Right kidney (tissue), 9 donors: Measurements from ENCODE around the gene ALG6.

ENCODE experiments used
- DNase-seq: peaks from one replicate; pipeline ENCODE4 v3.0.0-alpha.2; 2016
- long read RNA-seq, 8 donors: transcript quantifications; one replicate each; lab custom pipeline, GENCODE V29; 2026

ALG6 gene
- long read RNA-seq, donor 1, partial matches to known transcripts, result 0 of 6 reads
- long read RNA-seq, donor 1, other reads (novel, unspliced or antisense), result 5 of 6 reads
- long read RNA-seq, donor 2, result 0 reads
- long read RNA-seq, donor 3, partial matches to known transcripts, result 0 of 2 reads
- long read RNA-seq, donor 3, other reads (novel, unspliced or antisense), result 0 of 2 reads
- long read RNA-seq, donor 4, result 0 reads
- long read RNA-seq, donor 5, partial matches to known transcripts, result 0 of 15 reads
- long read RNA-seq, donor 5, other reads (novel, unspliced or antisense), result 13 of 15 reads
- long read RNA-seq, donor 6, partial matches to known transcripts, result 0 of 5 reads
- long read RNA-seq, donor 6, other reads (novel, unspliced or antisense), result 5 of 5 reads
- long read RNA-seq, donor 7, partial matches to known transcripts, result 0 of 14 reads
- long read RNA-seq, donor 7, other reads (novel, unspliced or antisense), result 13 of 14 reads
- long read RNA-seq, donor 8, partial matches to known transcripts, result 0 of 8 reads
- long read RNA-seq, donor 8, other reads (novel, unspliced or antisense), result 8 of 8 reads

DNA sequence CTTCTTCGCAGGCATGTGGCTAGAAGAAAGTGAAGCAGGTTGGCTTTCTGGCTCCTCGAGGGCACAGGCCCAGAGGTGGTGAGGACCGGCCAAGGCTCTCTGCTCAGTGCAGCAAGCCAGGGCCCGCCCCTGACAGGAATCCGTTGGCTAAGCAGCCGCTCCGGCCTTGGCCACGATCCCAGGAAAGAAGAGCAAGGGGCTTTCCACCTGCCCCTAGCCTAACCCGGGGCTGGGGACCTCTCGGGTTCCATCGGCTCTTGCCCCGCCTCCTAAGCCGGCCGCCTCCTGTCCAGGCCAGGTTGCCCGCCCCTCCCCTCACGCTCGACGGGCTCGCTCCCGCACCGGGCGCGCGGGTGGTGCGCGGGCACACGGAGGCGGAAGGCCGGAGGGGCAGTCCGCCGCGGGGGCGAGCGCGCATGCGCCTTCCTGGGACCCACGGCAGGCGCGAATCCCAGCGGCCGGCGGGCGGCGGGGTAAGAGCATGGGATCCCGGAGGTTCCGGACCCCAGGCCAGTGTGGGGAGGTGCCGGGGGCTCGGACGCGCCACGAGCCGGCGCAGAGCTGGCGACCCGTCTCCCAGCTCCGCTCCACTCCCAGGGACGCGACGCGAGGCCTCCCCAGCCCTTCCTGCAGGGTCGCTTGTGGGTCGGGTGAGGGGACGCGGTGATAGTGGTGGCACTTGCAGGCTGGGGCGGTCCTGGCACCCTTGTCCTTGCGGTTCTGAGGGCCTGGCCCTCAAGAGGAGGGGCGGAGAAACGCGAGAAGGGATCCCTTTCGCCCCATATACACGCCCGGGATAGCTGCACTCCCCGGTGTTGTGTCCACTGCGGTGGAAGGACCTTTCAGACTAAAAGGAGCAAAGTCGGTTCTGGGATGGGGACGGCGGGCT, at the start of gene ALG6:
ALG6 (plus strand) TSS at position 413 of the 889 bp plus-strand sequence. CDS start 3,351 bp downstream, outside the sequence.
- DNase-seq, result peak; percentile 97

DNA sequence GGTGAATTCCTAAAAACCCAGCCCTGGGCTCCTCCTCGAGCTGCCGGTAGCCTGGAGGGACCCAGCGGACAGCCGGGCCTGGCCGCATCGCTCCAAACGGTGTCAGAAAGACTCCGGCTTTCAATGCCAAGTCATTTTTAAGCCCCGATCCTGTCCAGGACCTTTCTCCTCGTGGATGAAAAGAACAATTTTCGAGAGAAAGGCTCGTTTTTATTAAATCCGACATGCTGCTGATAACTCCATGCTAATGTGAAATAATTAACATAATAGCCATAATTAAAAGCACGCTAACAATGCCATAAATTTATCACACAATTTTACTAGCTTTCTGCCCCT, 49.6 kb upstream of the ALG6 start:
- DNase-seq, result no peak

DNA sequence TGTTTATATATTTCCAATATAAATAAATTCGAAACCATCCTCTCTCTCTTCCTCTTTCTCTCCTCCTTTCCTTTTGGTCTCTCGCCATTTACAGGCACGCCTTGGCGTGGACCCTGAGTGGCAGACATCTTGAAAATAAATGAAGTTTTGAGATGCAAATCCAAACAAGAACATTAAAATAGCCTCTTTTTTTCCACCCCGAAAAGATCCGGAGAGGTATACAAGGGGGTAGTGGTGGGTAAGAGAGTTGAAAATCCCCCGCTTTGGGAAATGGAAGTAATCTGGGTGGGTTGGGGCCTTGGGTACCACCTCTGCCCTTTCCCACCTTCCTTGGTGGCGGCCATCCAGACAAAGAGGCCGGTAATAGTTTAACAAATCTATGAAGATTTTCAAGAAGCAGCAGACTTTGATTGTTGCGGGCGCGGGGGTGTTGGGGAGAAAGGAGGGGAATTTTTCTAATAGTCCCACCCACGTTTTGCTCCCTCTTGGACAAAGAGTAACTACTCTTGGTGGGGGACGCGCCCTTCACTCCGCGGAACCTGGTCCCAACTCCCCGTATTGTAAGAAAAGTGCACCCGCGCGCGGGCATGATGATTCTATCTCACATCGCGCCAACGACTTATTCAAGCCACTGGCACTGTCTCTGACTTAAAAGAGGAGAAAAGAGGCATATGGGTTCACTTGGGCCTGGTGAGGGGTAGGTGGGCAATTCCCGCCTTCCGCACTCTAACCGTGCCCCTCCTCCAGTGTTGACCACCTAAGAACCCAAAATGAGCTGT, 49.0 kb upstream of the ALG6 start:
- DNase-seq, result peak; percentile 62

DNA sequence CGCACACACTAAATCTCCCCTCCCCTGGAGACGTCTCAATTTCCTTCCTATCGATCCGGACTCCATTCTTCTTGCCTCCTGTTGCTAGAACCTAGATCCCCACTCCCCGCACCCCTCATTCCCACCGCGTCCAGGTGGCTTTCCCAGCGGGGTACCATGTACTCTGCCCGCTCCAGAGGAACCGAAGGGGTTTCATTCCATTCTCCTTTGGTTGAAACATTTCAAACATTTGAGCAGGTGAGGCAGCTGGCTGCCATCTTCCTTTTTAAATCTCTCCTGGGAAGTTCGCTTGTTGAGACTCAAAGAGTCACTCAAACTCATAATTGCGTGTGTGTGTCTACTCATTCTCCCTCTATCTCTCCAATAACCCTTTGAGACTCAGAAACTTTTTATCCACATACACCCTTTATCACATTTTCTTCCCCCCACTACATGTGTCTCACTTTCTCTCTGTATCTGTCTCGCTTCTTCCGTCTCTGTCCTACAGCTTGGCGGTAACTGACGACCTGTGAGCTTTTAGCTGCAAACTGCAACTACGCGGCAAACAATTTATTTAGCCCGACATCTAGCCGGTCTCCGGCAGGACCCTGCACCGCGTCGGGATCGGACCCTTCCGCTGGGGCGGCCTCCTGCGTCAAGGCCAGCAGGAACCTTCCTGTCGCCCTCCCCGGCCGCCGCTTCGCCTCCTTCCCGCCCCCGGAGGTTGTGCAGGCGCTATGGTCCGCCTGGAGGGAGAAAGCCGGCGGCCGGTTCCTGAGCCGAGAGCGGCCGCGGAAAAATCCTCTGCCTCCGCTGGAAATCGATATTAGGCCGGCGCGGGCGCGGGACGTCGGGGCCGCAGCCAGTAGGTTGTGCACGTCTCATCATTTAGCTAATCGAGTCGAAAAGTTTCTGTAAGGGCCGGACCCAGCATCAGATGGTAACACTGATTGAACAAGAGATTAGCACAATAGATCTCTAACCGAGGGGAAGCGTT, 48.1 kb upstream of the ALG6 start:
- DNase-seq, result peak; percentile 74

DNA sequence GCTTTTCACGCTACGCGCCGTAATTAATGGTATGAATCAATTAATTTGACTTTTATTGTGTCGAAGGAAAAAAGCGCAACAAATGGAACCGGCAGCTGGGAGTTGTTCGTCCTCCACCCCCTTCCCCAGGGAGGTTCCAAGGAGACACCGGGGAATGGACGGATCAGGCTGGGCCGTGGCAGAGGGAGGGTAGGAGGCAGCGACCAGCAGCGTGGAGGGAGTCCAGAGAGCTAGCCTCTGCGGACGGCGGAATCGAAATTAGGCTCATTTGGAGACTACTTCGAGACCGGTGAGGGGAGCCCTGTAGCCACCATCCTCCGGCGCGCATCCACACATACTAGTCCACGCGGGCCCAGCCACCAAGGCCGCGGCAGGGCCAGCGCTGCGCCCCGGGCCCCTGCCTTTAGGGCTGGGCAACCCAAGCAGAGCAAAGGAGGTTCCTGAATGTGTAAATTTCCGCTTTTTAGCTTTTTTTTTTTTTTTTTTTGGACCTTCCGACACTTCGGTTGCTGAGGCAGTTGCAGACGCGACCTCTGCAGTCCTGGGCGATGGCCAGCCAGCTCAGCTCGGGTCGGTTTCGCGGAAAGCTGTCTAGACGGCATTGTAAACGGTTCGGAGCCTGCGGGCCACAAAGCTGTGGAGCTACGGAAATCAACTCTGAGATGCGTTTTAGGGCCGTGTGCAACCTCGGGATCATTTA, 47.3 kb upstream of the ALG6 start:
- DNase-seq, result peak; percentile 77

DNA sequence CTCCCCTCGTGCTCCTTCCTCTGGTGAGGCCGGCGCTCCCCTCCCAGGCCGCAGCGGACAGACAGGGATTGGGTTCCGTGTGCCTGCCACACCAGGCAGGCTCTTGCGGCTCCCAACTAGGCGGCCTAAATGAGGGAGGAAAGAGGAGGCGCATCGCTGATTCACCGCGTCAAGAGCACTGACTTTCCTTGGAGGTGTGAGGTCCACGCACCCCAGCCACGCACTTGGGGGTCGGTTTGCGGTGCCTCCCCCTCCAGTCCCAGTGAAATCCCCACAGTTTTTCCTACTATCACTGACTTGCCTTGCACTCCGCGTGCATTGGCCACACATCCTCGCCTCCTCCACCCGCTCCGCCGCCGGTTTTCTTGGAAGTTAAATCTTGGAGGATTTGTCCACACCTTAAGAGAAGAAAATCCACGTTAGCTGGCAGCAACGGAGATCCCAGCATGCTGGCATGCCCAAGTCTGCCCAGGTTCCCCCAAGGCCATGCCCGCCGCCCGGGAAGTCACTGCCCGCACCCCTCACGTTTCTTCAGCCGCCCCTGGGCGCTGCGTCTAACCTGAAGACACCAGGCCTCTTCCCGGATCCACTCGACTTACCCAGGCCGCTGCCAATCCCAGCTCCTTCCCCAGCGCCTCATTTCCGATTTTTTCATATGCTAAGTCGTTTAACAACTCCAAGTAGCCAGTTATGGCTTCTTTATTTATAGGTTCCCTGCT, 46.2 kb upstream of the ALG6 start:
- peak; percentile 72 for DNase-seq

DNA sequence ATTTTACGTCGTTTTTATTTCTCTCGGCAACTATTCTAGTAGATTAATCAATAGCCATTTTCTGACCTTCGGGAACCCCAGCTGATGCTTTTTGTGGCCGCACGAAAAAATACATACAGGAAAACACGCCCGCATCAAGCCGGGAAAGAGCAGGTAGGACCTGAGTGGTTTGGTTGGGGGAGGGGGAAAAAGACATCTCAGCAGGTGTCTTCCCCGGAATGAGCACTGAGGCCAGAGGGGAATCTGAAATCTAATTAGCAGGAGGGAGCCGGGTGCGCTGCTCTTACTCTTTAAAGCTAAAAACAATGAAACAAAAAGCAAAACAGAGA, 45.7 kb upstream of the ALG6 start:
- no peak for DNase-seq

DNA sequence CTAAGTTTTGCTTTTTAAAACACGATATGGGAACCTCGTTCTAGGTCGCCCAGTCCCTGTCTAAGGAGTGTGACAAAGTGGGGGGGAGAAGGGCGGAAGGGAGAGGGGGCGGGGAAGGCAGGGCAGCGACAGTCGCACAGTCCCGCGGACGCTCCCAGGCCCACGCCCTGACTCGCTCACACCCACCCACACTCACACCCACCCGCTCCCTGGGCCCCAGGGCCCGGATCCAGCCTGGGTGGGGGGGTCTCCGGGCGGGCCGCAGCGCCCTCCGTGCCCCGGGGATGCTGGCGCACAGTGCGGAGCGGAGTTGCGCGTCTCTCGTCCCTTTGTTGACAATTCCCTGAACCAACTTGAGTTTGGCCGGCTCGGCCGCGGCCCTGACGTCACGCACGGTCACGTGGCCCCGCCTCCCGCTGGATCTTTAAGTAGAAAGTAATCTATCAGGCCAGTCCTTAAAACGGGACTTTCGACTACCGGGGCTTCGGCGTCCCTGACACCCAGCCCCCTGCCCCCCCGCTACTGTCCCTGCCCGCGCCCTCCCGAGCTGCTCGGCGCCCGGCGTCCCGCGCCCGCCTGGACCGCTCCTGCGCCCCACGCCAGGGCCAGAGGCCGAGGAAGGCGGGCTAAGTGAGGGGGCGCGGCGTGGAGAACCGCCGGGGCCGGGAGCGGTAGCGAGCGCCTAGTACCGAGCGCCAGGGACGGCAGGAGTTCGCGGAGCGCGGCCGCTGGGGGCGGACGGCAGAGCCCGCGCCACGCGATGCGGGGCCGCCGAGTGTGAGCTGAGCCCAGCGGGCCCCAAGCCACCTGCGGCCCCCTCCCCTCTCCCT, 45.1 kb upstream of the ALG6 start, which contains the start of gene FOXD3:
FOXD3 (plus strand) TSS at position 454 of the 830 bp plus-strand sequence. CDS start 492 bp downstream, outside the sequence.
- peak; percentile 68 for DNase-seq

DNA sequence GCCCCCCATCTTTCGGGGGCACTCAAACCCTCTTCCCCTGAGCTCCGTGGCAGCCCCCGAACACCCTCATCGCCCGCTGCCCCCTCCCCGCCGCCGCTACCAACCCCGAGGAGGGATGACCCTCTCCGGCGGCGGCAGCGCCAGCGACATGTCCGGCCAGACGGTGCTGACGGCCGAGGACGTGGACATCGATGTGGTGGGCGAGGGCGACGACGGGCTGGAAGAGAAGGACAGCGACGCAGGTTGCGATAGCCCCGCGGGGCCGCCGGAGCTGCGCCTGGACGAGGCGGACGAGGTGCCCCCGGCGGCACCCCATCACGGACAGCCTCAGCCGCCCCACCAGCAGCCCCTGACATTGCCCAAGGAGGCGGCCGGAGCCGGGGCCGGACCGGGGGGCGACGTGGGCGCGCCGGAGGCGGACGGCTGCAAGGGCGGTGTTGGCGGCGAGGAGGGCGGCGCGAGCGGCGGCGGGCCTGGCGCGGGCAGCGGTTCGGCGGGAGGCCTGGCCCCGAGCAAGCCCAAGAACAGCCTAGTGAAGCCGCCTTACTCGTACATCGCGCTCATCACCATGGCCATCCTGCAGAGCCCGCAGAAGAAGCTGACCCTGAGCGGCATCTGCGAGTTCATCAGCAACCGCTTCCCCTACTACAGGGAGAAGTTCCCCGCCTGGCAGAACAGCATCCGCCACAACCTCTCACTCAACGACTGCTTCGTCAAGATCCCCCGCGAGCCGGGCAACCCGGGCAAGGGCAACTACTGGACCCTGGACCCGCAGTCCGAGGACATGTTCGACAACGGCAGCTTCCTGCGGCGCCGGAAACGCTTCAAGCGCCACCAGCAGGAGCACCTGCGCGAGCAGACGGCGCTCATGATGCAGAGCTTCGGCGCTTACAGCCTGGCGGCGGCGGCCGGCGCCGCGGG, 44.2 kb upstream of the ALG6 start:
- DNase-seq, result peak; percentile 78

DNA sequence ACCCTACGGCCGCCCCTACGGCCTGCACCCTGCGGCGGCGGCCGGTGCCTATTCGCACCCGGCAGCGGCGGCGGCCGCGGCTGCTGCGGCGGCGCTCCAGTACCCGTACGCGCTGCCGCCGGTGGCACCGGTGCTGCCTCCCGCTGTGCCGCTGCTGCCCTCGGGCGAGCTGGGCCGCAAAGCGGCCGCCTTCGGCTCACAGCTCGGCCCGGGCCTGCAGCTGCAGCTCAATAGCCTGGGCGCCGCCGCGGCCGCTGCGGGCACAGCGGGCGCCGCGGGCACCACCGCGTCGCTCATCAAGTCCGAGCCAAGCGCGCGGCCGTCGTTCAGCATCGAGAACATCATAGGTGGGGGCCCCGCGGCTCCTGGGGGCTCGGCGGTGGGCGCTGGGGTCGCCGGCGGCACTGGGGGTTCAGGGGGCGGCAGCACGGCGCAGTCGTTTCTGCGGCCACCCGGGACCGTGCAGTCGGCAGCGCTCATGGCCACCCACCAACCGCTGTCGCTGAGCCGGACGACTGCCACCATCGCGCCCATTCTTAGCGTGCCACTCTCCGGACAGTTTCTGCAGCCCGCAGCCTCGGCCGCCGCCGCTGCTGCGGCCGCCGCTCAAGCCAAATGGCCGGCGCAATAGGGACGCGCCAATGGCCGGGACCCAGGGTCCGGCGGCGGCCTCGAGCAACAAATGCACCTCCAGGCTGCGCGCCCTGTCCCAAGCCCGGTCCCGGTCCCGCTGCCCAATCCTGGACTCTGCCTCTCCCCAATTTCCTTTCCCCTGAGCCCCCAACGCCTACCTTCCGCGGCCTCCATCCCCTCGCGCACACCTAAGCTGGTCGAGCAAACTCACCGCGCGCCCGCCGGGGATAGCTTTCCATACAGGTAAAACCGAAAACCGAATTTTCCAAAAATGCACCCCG, 43.3 kb upstream of the ALG6 start:
- DNase-seq, result peak; percentile 76

DNA sequence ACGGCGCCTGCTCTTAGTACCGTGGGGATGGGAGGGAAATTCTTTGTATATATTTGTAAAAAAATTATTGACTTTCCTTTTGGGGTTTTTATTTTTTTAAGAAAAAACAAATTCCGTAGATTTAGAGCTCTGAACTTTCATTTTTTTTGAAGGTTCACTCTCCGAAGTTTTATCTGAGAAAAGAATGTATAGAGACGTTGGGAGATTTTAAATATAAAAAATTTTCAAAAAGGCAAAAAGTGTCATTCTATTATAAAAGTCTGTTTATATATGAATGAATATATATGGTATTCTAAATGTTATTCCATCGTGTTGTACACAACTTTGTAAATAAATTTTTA, 42.7 kb upstream of the ALG6 start:
- no peak for DNase-seq

DNA sequence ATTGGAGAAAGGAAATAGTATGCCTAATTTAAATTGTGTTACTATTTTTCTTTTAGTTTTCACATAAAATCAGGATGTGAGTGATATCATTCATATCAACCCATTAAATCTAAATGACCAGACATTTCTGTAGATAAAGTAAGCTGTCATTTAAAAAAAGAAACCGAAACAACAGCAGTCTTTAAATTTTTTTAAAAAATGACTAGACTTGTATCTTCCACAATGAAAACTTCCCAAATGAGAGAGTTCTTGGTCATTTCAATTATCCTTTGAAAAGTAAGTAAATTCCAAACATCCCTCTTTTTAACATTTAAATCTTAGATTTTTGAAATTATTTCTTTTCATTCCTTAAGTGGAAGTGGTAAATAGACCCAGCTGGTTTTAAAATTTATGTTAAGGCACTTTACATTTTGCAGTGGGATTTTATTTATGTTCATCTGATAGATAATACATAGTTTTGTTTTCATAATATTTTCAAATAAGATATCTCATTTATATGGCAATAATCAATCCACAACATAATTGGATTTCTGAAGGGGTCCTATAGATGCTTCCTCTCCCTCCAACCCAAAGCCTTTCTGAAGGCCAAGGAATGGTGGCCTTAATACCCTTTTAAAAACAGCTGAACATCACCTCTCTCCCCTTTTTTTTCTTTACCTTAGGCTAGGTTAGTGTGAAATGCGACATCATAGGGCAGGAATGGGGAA, 42.0 kb upstream of the ALG6 start:
- DNase-seq, result no peak

DNA sequence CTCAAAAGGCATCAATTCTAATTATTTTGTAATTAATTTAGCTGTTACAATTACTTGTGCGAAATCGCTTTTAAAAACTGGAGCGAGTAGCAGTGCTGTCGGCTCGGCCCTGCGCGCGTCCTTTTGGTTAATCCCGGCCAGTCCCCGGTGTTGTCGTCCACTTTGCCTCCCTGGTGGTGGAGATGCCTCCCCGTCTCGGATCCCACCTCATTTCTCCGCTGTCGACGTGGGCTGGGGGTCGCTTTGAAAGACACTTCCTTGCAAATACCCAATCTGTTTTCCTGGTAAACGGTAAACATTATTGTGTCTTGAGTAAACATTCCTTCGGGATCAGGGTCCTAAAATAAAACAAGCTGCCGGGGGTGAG, 41.3 kb upstream of the ALG6 start:
- DNase-seq, result peak; percentile 62

DNA sequence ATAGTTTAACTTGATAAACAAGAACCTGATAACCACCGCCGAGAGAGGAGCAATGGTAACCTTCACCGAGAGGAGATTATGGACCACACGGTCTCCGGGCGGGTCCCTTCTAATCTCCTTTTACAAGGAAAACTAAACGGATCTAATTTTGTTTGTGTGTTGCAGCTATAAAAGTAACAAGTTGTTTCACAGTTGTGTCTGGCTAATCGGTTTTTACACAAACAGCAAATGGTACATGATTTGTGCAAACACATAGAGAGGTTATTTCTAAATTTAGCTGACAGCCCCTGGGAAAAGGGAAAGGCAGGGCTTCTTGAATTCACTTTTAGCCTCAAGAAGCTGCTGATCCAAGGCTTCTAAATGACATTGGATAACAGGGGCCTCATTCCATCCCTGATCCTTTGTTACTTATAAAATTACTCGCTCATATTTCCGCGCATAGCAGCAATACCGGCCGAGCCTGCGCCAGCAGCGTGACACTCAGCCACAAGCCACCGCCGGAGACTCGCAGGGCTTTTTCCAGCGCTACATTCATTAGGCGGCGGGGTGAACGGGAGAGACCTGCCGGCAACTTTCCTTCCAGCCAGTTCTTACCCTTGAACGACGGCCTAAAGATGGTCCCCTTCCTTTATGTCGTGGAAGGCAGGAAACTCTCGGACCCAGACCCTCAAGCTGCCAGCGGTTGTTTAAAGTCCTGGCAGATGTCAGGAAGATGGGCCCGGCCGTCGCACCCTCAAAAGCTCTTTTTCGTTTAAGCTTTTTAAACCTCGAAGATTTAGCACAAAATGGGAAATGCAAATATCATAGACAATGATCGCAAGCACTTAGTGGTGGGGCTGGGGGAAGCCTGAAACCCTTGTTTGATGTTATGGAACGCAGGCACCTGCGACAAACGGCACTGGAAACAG, 40.7 kb upstream of the ALG6 start:
- DNase-seq, result peak; percentile 79
